Activated CD8-positive, alpha-beta T cell treated with anti-CD3 and anti-CD28 coated beads, Interleukin-2, amount 10 ng/mL, durations not matched to agents 7 days and 5 days (primary cell): ENCODE measurements around the gene MRPS17. TPM values are rescaled to one million over a fixed set of nuclear protein-coding genes. Genes with fewer than 3 reads are reported as not detected.
"Not testable (repeated sequence)": the region's sequence is repeated elsewhere in the genome, so short reads cannot be mapped to it uniquely, and the experiment has no call there.

Experiments
- ATAC-seq: fragments of 150-1000 bp; cut with Tn5 transposase; one replicate; pipeline ENCODE4 v1.10.0; 2021; ENCODE audit warnings: moderate library complexity
- CTCF ChIA-PET: fragments of 350-600 bp; sonication (Branson Sonifier 250); formaldehyde crosslinking; loops from one replicate; lab custom pipeline; 2021; ENCODE audit warnings: antibody characterized with exemption; lab: Charles Lee
- POLR2A ChIA-PET: fragments of 350-600 bp; sonication (Branson Sonifier 250); formaldehyde crosslinking; loops from one replicate; lab custom pipeline; 2021; ENCODE audit warnings: antibody characterized with exemption; lab: Charles Lee
- DNase-seq: peaks from one replicate; pipeline ENCODE4 v3.0.0-alpha.2; 2020
- H3K27ac Mint-ChIP-seq: one replicate; pipeline ENCODE4 v1.8.0; 2021; ENCODE audit warnings: mild to moderate bottlenecking, mixed read lengths
- H3K27me3 Mint-ChIP-seq: one replicate; pipeline ENCODE4 v1.8.0; 2021; ENCODE audit warnings: low read depth, mixed read lengths
- H3K36me3 Mint-ChIP-seq: one replicate; pipeline ENCODE4 v1.8.0; 2021; ENCODE audit warnings: low read depth, mixed read lengths
- H3K4me1 Mint-ChIP-seq: one replicate; pipeline ENCODE4 v1.8.0; 2021; ENCODE audit warnings: low read depth, mixed read lengths
- H3K4me3 Mint-ChIP-seq: one replicate; pipeline ENCODE4 v1.8.0; 2021; ENCODE audit warnings: mild to moderate bottlenecking, mixed read lengths
- H3K9me3 Mint-ChIP-seq: one replicate; pipeline ENCODE4 v1.8.0; 2022; ENCODE audit warnings: mixed read lengths; ENCODE audit not compliant: insufficient read depth
- total RNA-seq, 2 experiments: library from RNA; stranded (reverse); gene quantifications; one replicate each; pipeline ENCODE4 v1.2.3, GENCODE V29; 2021

MRPS17 gene
- 10 to 100 TPM; 14.0 to 17.4 TPM for total RNA-seq

- H3K27me3 Mint-ChIP-seq: no peaks in the 10 kb centered on the region
- no peaks in the 10 kb centered on the region for H3K9me3 Mint-ChIP-seq
- ChIA-PET CTCF (no interaction called here), POLR2A (no interaction called here)
- H3K4me1 Mint-ChIP-seq: peaks cover 16% of the 10 kb centered on the region
- H3K4me3 Mint-ChIP-seq: peak within 1 kb of the TSS; percentile 94
- H3K27ac Mint-ChIP-seq: peak within 1 kb of the TSS; percentile 96
- peak; percentile 100 for ATAC-seq
- peaks cover 27% of the 10 kb centered on the region for H3K36me3 Mint-ChIP-seq
- DNase-seq: peak; percentile 95
These were observed at the start of gene MRPS17 for GRCh38 chr7:55951637-55952351. TSS of gene MRPS17 (plus strand) at chr7:55951877. CDS start at chr7:55953196, 1,319 bp downstream.

- Mint-ChIP-seq H3K4me1 (no peaks in the 10 kb centered on the region), H3K27me3 (no peaks in the 10 kb centered on the region), H3K9me3 (peaks cover 5% of the 10 kb centered on the region), H3K4me3 (no peak overlapping the region), H3K36me3 (peaks cover 6% of the 10 kb centered on the region), H3K27ac (no peak overlapping the region)
- DNase-seq (no peak), ATAC-seq (no peak)
- CTCF ChIA-PET: no interaction called here
- POLR2A ChIA-PET: no interaction called here
These were observed 47.5 kb upstream of the MRPS17 start for GRCh38 chr7:55903985-55904759.

- Mint-ChIP-seq H3K27me3 (no peaks in the 10 kb centered on the region), H3K4me1 (peaks cover 6% of the 10 kb centered on the region), H3K36me3 (peaks cover 18% of the 10 kb centered on the region), H3K27ac (no peak overlapping the region), H3K9me3 (peaks cover 5% of the 10 kb centered on the region), H3K4me3 (no peak overlapping the region)
- ChIA-PET CTCF (no interaction called here), POLR2A (no interaction called here)
- ATAC-seq: no peak
- no peak for DNase-seq
These were observed 38.9 kb upstream of the MRPS17 start for GRCh38 chr7:55912748-55913158.

- no peak for ATAC-seq
- Mint-ChIP-seq H3K36me3 (peaks cover 10% of the 10 kb centered on the region), H3K4me1 (peaks cover under 1% of the 10 kb centered on the region), H3K9me3 (no peaks in the 10 kb centered on the region), H3K27me3 (no peaks in the 10 kb centered on the region), H3K27ac (no peak overlapping the region), H3K4me3 (no peak overlapping the region)
- ChIA-PET POLR2A (no interaction called here), CTCF (no interaction called here)
- DNase-seq: no peak
These were observed 33.9 kb upstream of the MRPS17 start for GRCh38 chr7:55917771-55918170.

- no peak overlapping the region for H3K4me3 Mint-ChIP-seq
- H3K9me3 Mint-ChIP-seq: peaks cover 6% of the 10 kb centered on the region
These were observed 23.5 kb upstream of the MRPS17 start for GRCh38 chr7:55928006-55928767.

GRCh38 chr7:55931421-55932151, 20.1 kb upstream of the MRPS17 start:
- H3K27ac Mint-ChIP-seq: no peak overlapping the region
- DNase-seq: no peak
- peaks cover 5% of the 10 kb centered on the region for H3K36me3 Mint-ChIP-seq
- ChIA-PET CTCF (no interaction called here), POLR2A (no interaction called here)
- no peaks in the 10 kb centered on the region for H3K27me3 Mint-ChIP-seq
- H3K4me3 Mint-ChIP-seq: no peak overlapping the region
- peaks cover 13% of the 10 kb centered on the region for H3K9me3 Mint-ChIP-seq
- H3K4me1 Mint-ChIP-seq: no peaks in the 10 kb centered on the region
- ATAC-seq: no peak

More at GRCh38 chr7:55928006-55928767, 23.5 kb upstream of the MRPS17 start:
- ATAC-seq (no peak), DNase-seq (no peak)
- Mint-ChIP-seq H3K27ac (no peak overlapping the region), H3K36me3 (peaks cover 9% of the 10 kb centered on the region), H3K27me3 (no peaks in the 10 kb centered on the region), H3K4me1 (no peaks in the 10 kb centered on the region)
- CTCF ChIA-PET: no interaction called here
- POLR2A ChIA-PET: no interaction called here

GRCh38 chr7:55939514-55940123, 12.1 kb upstream of the MRPS17 start:
- Mint-ChIP-seq H3K4me3 (no peak overlapping the region), H3K9me3 (peaks cover 51% of the 10 kb centered on the region), H3K27me3 (no peaks in the 10 kb centered on the region), H3K4me1 (no peaks in the 10 kb centered on the region), H3K36me3 (peaks cover 18% of the 10 kb centered on the region), H3K27ac (no peak overlapping the region)
- DNase-seq: no peak
- POLR2A ChIA-PET: no interaction called here
- CTCF ChIA-PET: no interaction called here
- ATAC-seq: no peak

GRCh38 chr7:55946545-55946944, 5.1 kb upstream of the MRPS17 start:
- ChIA-PET CTCF (no interaction called here), POLR2A (no interaction called here)
- H3K36me3 Mint-ChIP-seq: peaks cover 4% of the 10 kb centered on the region
- H3K9me3 Mint-ChIP-seq: peaks cover 21% of the 10 kb centered on the region
- H3K27me3 Mint-ChIP-seq: no peaks in the 10 kb centered on the region
- DNase-seq (no peak), ATAC-seq (no peak)
- H3K4me1 Mint-ChIP-seq: peaks cover 2% of the 10 kb centered on the region
- no peak overlapping the region for H3K4me3 Mint-ChIP-seq
- H3K27ac Mint-ChIP-seq: no peak overlapping the region

GRCh38 chr7:55952352-55952671, 635 bp downstream of the MRPS17 start:
- DNase-seq, ATAC-seq, POLR2A ChIA-PET, H3K27me3 Mint-ChIP-seq, H3K9me3 Mint-ChIP-seq, CTCF ChIA-PET: not testable (repeated sequence)
- Mint-ChIP-seq H3K4me3 (peak overlapping the region; percentile 94), H3K4me1 (peaks cover 16% of the 10 kb centered on the region), H3K27ac (peak overlapping the region; percentile 96), H3K36me3 (peaks cover 29% of the 10 kb centered on the region)

GRCh38 chr7:55953707-55954475, 2.2 kb downstream of the MRPS17 start:
- Mint-ChIP-seq H3K27ac (no peak overlapping the region), H3K4me3 (peak overlapping the region; percentile 94), H3K27me3 (no peaks in the 10 kb centered on the region), H3K4me1 (peaks cover 16% of the 10 kb centered on the region), H3K36me3 (peaks cover 36% of the 10 kb centered on the region), H3K9me3 (no peaks in the 10 kb centered on the region)
- ATAC-seq (no peak), DNase-seq (no peak)
- POLR2A ChIA-PET: no interaction called here
- CTCF ChIA-PET: interaction anchor here (1.2 to 1.5 kb wide), 2 partner anchors 11 to 121 kb away, joined by 3 read pairs; no protein-coding TSS in a partner anchor
